NK-92 treated with Interleukin-12 subunit alpha and Interleukin-12 subunit beta, amount 100 ng/mL, for 24 hours (cell line): ENCODE results near the gene UTP20.

Source experiments
- DNase-seq: peaks from one replicate; lab custom pipeline; 2025; lab: John Stamatoyannopoulos, UW

The UTP20 gene

GRCh38 chr12:101436136-101436535 lies 156.2 kb downstream of the UTP20 start:
- no peak for DNase-seq
